SK-N-SH treated with all-trans-retinoic acid at 6 μM for 48 hours (cell line): Measurements from ENCODE around the gene FAAP100.

ENCODE experiments used
- ATAC-seq: fragments of 200-7000 bp; cut with Tn5 transposase; 3 replicates; pipeline ENCODE4 v1.9.1; 2020; ENCODE audit warnings: mild to moderate bottlenecking, moderate library complexity
- ARNTL ChIP-seq: fragments of 450-650 bp; formaldehyde crosslinking; IDR thresholded peaks from 2 replicates; pipeline ENCODE4 v1.5.0; 2020; ENCODE audit warnings: low read depth, mild to moderate bottlenecking, moderate library complexity, borderline replicate concordance
- CSDC2 ChIP-seq: fragments of 250-450 bp; sonication (Bioruptor Pico); IDR thresholded peaks from 2 replicates; pipeline ENCODE4 v1.5.0; 2020; ENCODE audit warnings: mild to moderate bottlenecking, moderate library complexity
- ESRRG ChIP-seq: fragments of 250-450 bp; sonication (Bioruptor Pico); IDR thresholded peaks from 2 replicates; pipeline ENCODE4 v1.6.1; 2021; ENCODE audit warnings: mild to moderate bottlenecking
- GLIS3 ChIP-seq: fragments of 250-450 bp; sonication (Bioruptor Pico); IDR thresholded peaks from 2 replicates; pipeline ENCODE4 v1.5.0; 2020; ENCODE audit warnings: mild to moderate bottlenecking, moderate library complexity
- OSR1 ChIP-seq: fragments of 250-450 bp; sonication (Bioruptor Pico); IDR thresholded peaks from 2 replicates; pipeline ENCODE4 v1.8.0; 2022; ENCODE audit warnings: moderate library complexity, mild to moderate bottlenecking, inconsistent platforms
- PPARA ChIP-seq: fragments of 250-450 bp; sonication (Bioruptor Pico); IDR thresholded peaks from 2 replicates; pipeline ENCODE4 v1.5.0; 2020; ENCODE audit warnings: mild to moderate bottlenecking, borderline replicate concordance
- RARB ChIP-seq: fragments of 250-450 bp; sonication (Bioruptor Pico); IDR thresholded peaks from 2 replicates; pipeline ENCODE4 v1.8.0; 2021; ENCODE audit warnings: mild to moderate bottlenecking, moderate library complexity
- SNAI2 ChIP-seq: fragments of 250-450 bp; sonication (Bioruptor Pico); IDR thresholded peaks from 2 replicates; pipeline ENCODE4 v1.5.0; 2020; ENCODE audit warnings: mild to moderate bottlenecking, moderate library complexity
- TCF4 ChIP-seq: fragments of 250-450 bp; sonication (Bioruptor Pico); IDR thresholded peaks from 2 replicates; pipeline ENCODE4 v1.8.0; 2021; ENCODE audit warnings: mild to moderate bottlenecking, moderate library complexity, borderline replicate concordance
- TOX ChIP-seq: fragments of 250-450 bp; sonication (Bioruptor Pico); IDR thresholded peaks from 2 replicates; pipeline ENCODE4 v1.8.0; 2021; ENCODE audit warnings: mild to moderate bottlenecking, moderate library complexity, borderline replicate concordance
- ZC3H10 ChIP-seq: fragments of 250-450 bp; sonication (Bioruptor Pico); IDR thresholded peaks from 2 replicates; pipeline ENCODE4 v1.5.1; 2021; ENCODE audit warnings: mild to moderate bottlenecking, moderate library complexity
- ZFP30 ChIP-seq: fragments of 450-650 bp; formaldehyde crosslinking; IDR thresholded peaks from 2 replicates; pipeline ENCODE4 v1.5.0; 2022; ENCODE audit warnings: mild to moderate bottlenecking, moderate library complexity
- ZNF70 ChIP-seq: fragments of 450-650 bp; formaldehyde crosslinking; IDR thresholded peaks from 2 replicates; pipeline ENCODE4 v1.5.0; 2020; ENCODE audit warnings: mild to moderate bottlenecking, moderate library complexity
- ZNF8 ChIP-seq: fragments of 450-650 bp; formaldehyde crosslinking; IDR thresholded peaks from 2 replicates; pipeline ENCODE4 v1.5.0; 2020; ENCODE audit warnings: mild to moderate bottlenecking, moderate library complexity
- TF ChIP-seq, protein P1 (sequence below): fragments of 250-450 bp; sonication (Bioruptor Pico); IDR thresholded peaks from 2 replicates; pipeline ENCODE4 v1.8.0; 2021; ENCODE audit warnings: low read depth, mild to moderate bottlenecking, moderate library complexity, borderline replicate concordance
- TF ChIP-seq, protein P2 (sequence below): fragments of 250-450 bp; sonication (Bioruptor Pico); IDR thresholded peaks from 2 replicates; pipeline ENCODE4 v1.5.1; 2021; ENCODE audit warnings: mild to moderate bottlenecking, moderate library complexity
- TF ChIP-seq, protein P3 (sequence below): fragments of 250-450 bp; sonication (Bioruptor Pico); IDR thresholded peaks from 2 replicates; pipeline ENCODE4 v1.8.0; 2020; ENCODE audit warnings: mild to moderate bottlenecking, moderate library complexity, borderline replicate concordance
- TF ChIP-seq, protein P4 (sequence below): fragments of 250-450 bp; sonication (Bioruptor Pico); IDR thresholded peaks from 2 replicates; pipeline ENCODE4 v1.5.1; 2020; ENCODE audit warnings: low read depth, mild to moderate bottlenecking, moderate library complexity

FAAP100 gene

DNA sequence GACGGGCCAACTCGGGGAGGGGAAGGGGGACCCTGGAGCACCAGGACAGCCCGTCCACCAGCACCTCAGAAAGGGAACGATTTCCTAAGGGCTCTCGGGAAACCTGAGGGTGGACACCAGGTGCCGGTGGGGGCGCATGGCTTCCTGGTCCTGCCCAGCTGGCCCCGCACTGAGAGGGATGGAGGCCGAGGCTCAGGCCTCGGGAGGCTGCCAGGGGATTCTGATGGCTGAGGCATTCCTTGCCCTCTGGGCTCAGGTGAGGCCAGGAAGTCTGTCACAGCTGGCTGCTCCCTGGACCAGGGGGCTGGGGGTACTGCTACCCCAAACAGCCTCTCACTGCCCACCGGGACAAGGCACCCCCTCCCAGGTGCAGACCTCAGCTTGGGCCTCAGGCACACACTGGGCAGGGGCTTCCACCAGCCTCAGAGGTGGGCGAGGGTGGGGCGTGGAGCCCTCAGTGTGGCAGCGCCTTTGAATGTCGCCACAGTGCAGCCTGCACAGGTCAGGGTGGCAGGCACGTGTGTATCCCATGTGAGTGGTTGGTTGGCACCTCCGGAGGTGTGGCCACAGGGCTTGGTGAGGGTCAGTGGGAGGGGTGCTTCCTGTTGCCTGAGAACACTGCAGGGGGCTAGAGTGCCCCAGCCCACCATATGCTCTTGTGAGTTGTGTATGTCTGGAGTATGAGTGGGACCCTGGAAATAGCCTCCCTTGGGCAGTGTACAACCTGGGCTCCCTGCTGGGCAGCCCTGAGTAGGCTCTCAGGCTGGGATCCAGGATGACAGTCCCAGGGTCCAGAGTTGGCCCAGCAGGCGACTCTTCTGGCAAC is 27.9 kb downstream of the FAAP100 start:
- peak; percentile 1 for ATAC-seq
- TF ChIP-seq CSDC2 (no peak), TOX (CRISPR knock-in tag) (no peak), ZNF70 (CRISPR knock-in tag) (no peak), TCF4 (CRISPR knock-in tag) (no peak), SNAI2 (CRISPR knock-in tag) (no peak)
- TF ChIP-seq, protein P1, sequence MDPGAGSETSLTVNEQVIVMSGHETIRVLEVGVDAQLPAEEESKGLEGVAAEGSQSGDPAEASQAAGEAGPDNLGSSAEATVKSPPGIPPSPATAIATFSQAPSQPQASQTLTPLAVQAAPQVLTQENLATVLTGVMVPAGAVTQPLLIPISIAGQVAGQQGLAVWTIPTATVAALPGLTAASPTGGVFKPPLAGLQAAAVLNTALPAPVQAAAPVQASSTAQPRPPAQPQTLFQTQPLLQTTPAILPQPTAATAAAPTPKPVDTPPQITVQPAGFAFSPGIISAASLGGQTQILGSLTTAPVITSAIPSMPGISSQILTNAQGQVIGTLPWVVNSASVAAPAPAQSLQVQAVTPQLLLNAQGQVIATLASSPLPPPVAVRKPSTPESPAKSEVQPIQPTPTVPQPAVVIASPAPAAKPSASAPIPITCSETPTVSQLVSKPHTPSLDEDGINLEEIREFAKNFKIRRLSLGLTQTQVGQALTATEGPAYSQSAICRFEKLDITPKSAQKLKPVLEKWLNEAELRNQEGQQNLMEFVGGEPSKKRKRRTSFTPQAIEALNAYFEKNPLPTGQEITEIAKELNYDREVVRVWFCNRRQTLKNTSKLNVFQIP (CRISPR knock-in tag): no peak

DNA sequence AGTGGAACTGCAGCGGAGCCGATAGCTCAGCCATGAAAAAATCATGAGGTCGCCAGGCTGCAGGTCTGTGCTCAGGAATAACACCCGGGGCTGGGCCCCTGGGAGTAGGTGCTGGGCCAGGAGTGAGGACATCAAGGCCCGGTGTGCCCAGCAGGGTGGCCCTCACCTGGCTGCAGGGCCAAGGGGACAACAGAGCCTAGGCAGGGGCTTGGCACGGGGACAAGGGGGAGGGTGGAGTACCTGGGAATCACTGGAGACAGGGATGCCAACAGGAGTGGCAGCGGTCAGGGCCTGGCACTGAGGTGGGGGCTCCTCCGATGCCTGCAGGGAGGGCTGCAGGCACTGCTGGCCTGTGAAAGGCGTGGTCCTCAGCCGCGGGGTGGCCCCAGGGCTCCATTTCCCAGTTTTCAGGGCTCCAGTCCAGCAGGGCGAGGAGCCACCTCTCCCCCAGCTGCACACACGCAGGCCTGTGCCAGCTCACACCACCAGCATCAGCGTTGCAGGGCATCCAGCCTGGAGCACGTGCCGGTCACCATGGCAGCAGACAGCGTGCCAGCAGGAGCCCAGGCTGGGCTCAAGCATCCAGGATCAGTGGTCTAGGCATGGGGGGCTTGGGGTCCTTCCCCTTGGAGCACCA is 28.6 kb downstream of the FAAP100 start:
- ATAC-seq: peak; percentile 51

DNA sequence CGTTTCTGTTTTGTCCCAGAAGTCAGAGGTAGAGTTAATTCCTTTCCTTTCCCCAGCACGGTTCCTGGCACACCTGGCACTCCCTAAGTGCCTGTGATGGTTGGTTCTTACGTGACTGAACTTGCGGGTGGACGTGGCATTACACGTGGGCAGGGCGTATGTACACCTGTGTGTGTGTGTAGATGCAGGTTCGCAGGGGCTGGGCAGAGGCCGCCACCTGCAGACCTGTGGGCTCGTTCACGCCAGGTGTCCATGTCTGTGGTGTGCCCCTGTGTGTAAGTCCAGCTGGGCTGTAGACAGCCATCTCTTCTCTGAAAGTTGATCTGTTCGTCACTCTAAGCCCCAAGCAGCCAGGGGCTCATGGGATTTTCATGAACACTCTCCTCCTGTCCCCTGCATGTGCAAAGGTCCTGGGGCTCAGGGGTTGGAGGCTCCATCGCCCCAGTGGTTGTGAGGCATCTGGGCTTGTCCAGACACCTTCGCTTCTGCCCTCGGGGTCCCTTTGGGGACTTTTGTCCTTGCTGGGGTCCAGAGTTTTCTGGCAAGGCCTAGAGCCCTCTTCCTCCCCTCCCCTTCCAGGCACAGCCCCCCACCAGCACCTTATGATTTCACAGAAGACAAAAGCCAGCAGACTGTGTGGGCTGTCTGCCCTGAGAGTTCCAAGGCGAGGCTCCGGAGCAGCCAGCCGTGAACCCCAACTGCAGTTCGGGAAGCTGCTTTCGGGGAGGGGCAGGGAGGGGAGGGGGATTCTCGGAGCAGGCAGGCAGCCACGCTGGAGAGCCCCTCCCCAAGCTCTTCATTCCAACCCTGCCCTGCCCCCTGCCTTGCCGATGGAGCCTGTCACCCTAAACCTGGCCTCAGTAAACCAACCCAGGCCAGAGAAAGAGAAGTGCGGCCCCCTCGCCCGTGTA is 29.4 kb downstream of the FAAP100 start:
- no peak for ATAC-seq
- TF ChIP-seq ESRRG (CRISPR knock-in tag): no peak
- TF ChIP-seq, protein P2, sequence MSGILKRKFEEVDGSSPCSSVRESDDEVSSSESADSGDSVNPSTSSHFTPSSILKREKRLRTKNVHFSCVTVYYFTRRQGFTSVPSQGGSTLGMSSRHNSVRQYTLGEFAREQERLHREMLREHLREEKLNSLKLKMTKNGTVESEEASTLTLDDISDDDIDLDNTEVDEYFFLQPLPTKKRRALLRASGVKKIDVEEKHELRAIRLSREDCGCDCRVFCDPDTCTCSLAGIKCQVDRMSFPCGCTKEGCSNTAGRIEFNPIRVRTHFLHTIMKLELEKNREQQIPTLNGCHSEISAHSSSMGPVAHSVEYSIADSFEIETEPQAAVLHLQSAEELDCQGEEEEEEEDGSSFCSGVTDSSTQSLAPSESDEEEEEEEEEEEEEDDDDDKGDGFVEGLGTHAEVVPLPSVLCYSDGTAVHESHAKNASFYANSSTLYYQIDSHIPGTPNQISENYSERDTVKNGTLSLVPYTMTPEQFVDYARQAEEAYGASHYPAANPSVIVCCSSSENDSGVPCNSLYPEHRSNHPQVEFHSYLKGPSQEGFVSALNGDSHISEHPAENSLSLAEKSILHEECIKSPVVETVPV (CRISPR knock-in tag): no peak
- no peak for TF ChIP-seq ZFP30
- no peak for TF ChIP-seq ARNTL
- no peak for TF ChIP-seq TCF4 (CRISPR knock-in tag)
- TF ChIP-seq OSR1 (CRISPR knock-in tag): no peak
- TF ChIP-seq ZC3H10 (CRISPR knock-in tag): no peak
- TF ChIP-seq TOX (CRISPR knock-in tag): no peak
- TF ChIP-seq PPARA (CRISPR knock-in tag): no peak
- no peak for TF ChIP-seq GLIS3
- no peak for TF ChIP-seq SNAI2 (CRISPR knock-in tag)
- TF ChIP-seq, protein P3, sequence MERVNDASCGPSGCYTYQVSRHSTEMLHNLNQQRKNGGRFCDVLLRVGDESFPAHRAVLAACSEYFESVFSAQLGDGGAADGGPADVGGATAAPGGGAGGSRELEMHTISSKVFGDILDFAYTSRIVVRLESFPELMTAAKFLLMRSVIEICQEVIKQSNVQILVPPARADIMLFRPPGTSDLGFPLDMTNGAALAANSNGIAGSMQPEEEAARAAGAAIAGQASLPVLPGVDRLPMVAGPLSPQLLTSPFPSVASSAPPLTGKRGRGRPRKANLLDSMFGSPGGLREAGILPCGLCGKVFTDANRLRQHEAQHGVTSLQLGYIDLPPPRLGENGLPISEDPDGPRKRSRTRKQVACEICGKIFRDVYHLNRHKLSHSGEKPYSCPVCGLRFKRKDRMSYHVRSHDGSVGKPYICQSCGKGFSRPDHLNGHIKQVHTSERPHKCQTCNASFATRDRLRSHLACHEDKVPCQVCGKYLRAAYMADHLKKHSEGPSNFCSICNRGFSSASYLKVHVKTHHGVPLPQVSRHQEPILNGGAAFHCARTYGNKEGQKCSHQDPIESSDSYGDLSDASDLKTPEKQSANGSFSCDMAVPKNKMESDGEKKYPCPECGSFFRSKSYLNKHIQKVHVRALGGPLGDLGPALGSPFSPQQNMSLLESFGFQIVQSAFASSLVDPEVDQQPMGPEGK (CRISPR knock-in tag): no peak
- TF ChIP-seq RARB (CRISPR knock-in tag): no peak
- TF ChIP-seq, protein P4, sequence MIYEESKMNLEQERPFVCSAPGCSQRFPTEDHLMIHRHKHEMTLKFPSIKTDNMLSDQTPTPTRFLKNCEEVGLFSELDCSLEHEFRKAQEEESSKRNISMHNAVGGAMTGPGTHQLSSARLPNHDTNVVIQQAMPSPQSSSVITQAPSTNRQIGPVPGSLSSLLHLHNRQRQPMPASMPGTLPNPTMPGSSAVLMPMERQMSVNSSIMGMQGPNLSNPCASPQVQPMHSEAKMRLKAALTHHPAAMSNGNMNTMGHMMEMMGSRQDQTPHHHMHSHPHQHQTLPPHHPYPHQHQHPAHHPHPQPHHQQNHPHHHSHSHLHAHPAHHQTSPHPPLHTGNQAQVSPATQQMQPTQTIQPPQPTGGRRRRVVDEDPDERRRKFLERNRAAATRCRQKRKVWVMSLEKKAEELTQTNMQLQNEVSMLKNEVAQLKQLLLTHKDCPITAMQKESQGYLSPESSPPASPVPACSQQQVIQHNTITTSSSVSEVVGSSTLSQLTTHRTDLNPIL: no peak
- TF ChIP-seq CSDC2: no peak
- no peak for TF ChIP-seq ZNF8 (CRISPR knock-in tag)

More for the DNA sequence above, 28.6 kb downstream of the FAAP100 start:
- TF ChIP-seq TOX (CRISPR knock-in tag): no peak
- no peak for TF ChIP-seq ZFP30
- TF ChIP-seq TCF4 (CRISPR knock-in tag): no peak
- no peak for TF ChIP-seq ZNF8 (CRISPR knock-in tag)
- no peak for TF ChIP-seq ZNF70 (CRISPR knock-in tag)
